ENCODE results near the gene CD82.
"Not testable (repeated sequence)": the region's sequence is repeated elsewhere in the genome, so short reads cannot be mapped to it uniquely, and the experiment has no call there.

The CD82 gene

DNA sequence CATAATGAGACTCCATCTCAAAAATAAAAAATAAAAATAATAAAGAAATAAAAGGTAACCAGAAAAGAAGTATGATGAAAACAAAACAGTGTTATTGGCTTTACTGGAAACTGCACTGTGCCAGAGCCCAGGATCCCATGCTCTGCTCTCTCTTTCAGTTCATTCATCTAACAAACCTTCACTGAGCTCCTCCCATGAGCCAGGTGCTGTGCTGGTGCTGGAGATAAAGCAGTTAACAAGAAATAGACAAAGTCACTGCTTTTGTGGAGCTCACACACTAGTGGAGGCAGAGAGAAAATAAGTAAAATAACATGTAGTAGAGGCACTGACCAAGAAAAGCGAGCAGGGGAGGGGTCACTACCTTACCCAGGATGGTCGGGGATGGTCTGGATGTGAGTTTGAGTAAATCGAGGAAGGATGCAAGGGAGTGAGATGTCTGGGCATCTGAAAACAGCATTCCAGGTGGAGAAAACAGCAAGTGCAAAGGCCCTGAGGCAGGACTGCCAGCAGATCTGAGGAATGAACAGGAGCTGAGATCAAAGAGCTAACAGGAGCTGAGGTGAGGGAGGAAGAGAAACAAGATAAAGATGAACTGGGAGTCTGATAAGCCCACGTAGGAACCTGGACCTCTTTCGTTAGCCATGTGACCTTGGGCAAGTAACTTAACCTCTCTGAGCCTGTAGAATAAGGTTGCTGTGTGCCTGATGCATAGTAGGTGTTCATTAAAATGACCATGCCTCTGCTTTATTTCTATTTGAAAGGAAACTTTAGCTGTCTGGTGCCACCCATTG lies 31.3 kb upstream of the CD82 start:
- DNase-seq (ENCODE audit: low read depth) = no peak

DNA sequence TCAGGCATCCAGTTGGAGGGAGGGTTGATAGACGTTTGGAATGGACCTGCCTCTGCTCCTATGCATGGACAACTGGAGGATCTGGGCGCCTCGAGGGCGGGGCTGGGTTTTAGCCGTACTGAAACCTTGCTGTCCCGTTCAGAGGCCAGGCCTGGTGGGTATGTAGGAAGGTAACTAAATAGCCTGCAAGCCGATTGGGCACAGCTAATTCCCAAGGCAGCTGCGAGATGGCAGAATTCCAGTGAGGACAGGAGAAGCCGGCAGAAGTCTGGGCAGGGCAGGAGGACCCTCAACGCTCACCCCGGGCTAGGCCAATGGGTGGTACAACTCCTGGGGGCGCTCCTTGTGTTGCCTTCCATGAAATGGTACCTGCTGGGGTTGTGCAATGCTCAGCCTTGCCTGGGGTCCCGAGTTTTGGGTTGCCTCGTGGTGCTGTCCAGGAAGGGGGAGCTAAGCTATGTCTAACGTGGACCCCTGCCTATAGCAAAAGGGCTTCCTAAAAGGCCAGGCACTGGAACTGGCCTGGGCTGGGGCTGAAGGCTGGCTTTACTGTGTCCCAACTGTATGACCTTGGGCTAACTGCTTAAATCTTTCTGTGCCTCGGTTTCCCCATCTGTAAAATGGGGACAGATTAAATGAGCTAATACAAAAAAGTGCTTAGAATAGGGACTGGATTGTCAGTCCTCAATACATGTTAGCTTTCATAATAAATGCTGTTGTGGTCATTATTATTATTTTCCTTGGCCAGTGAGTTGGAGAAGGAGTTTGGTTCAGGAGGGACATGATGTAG lies 30.1 kb upstream of the CD82 start:
- DNase-seq (ENCODE audit: low read depth) = no peak

DNA sequence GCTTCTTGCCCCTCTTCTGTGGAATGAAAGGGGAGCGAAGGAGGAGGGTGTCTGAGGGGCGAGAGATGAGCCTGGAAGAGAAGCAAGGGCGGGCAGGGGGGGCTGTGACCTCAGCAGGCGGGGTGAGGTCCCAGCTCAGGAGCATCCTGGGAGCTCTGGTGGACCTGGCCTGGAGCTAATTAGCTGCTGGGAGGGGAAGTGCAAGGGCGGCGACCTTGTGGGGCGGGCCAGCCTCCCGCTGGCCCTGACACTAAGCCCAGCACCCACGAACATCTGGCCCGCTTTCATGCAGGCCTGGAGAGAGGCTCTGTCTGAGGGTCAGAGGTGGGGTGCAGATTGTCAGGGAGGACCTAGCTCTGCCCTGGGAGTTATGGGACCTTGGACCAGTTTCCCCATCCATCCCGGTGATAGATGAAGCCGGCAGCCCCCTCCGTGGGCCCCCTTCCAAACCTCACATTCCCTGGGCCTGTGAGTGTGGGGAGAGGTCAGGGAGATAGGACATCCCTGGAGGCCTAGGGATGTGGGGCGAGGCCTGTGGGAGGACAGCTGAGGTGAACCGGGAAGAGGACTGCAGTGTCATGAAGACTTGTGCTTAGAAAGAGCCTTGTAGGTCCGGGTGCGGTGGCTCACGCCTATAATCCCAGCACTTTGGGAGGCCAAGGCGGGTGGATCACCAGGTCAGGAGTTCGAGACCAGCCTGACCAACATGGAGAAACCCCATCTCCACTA lies 28.5 kb upstream of the CD82 start:
- DNase-seq (ENCODE audit: low read depth) = no peak

DNA sequence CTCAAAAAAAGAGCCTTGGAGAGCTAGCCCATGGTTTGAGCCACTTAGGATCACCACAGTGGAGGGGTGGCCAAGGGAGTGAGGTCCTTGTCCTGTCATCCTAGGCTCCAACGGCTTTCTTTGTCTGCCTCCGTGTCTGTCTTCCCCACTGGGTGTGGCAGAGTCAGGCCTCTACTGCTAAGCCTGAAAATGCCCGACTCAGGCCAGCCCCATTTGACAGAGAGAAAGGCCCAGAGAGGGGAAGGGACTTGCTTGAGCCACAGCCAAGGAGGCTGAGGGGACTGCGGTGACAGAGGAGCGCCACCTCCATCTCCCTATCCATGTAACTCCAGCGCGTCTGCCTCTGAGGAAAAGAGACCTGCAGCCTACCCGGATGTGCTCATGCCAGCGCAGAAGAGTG lies 27.8 kb upstream of the CD82 start:
- DNase-seq (ENCODE audit: low read depth) = no peak

DNA sequence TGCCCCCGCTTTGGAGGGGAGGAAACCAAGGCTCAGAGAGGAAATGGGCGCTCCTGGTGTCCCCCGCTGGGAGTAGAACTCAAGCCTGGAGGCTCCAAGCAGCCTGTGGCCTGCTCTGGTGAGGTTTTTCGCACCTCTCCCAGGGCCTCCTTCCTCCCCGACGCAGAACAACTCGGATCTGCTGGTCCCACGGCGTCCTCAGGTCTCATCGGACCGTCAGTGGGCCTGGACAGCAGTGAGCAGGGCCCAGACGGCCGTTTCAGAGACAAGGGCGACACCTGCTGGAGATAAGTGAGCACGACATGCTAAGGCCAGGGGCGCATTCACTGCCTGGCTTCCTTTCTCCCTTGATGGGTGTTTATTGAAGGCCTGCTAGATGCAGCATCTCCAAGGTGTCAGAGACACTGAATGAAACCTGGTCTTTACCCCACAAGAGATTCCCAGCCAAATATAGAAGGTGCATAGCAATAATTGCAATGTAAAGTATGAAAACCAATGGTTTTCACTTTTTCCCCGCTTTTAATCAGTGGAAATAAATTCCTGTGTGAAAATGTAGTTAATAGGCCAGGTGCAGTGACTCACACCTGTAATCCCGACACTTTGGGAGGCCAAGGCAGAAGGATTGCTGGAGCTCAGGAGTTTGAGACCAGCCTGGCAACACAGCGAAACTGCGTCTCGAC lies 26.9 kb upstream of the CD82 start:
- DNase-seq (ENCODE audit: low read depth) = peak; percentile 24

DNA sequence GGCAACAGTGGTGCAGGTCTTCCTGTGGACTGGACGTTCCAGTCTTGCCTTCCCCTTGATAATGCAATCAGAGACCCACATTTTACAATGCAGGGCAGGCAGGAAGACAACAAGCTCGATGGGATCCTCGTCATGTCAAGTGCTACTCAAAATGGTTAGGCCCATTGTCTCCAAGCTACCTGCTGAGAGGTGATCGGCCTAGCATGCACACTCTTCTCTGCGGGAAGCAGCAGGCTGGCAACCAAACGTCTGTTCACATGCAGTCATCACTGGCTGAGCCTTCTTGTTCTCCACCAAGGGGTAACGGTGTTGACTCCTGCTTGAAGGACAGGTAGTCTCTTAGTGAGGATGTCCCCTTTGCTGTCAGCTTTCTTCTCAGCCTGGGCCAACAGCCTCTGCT lies 25.5 kb upstream of the CD82 start:
- DNase-seq (ENCODE audit: low read depth) = no peak

DNA sequence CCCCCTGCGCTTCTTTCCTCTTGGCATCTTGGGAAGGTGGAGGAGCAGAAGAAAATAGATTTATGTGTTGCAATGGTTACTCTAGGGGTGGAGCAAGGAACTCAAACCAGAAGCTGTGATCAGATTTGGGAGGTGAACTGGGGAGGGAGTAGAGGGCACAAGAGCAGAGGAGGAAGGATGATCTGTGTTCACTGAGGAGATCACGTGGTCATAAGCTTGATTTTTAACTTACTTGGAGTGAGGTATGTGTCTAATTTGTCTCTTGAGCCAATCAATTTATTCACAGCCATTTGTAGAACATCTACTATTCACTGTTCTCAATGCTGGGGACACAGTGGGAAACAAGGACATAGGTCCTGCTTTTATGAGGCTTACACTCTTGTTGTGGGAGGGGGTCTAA lies 24.8 kb upstream of the CD82 start:
- DNase-seq (ENCODE audit: low read depth) = no peak

DNA sequence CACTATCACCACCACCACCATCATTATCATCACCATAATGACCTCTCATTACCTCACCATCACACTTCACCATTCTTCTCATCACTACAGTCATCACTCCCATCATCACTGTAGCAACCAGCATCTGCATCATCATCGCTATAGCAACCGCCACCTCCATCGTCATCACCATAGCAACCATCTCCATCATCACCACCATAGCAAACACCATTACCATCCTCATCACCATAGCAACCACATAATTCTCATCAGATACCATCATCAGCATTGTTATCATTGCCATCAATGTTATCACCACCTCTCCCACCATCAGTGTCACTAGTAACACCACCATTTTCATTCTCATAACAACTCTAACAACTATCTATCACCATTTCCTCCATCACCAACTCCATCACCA lies 23.1 kb upstream of the CD82 start:
- no peak for DNase-seq (ENCODE audit: low read depth)

DNA sequence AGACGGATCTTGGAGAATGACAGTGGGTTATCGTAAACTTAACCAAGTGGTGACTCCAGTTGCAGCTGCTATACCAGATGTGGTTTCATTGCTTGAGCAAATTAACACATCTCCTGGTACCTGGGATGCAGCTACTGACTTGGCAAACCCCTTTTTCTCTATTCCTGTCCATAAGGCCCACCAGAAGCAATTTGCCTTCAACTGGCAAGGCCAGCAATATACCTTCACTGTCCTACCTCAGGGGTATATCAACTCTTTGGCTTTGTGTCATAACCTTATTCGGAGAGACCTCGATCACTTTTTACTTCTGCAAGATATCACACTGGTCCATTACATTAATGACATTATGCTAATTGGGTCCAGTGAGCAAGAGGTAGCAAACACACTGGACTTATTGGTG lies 18.5 kb upstream of the CD82 start:
- DNase-seq (ENCODE audit: low read depth) = not testable (repeated sequence)

DNA sequence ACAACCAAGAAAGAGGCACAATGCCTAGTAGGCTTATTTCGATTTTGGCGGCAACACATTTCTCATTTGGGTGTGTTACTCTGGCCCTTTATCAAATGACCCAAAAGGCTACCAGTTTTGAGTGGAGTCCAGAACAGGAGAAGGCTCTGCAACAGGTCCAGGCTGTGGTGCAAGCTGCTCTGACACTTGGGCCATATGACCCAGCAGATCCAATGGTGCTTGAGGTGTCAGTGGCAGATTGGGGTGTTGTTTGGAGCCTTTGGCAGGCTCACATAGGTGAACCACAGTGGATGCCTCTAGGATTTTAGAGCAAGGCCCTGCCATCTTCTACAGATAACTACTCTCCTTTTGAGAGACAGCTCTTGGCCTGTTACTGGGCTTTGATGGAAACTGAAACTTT lies 17.9 kb upstream of the CD82 start:
- not testable (repeated sequence) for DNase-seq (ENCODE audit: low read depth)

DNA sequence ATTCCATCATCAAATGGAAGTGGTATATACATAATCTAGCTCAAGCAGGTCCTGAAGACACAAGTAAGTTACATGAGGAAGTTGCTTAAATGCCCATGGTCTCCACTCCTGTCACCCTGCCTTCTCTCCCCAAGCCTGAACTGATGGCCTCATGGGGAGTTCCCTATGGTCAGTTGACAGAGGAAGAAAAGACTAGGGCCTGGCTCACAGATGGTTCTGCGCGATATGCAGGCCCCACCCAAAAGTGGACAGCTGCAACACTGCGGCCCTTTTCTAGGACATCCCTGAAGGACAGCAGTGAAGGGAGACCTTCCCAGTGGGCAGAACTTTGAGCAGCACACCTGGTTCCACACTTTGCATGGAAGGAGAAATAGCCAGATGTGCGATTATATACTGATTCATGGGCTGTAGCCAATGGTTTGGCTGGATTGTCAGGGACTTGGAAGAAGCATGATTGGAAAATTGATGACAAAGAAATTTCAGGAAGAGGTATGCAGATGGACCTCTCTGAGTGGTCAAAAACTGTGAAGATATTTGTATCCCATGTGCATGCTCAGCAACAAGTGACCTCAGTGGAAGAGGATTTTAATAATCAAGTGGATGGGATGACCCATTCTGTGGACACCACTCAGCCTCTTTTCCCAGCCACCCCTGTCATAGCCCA lies 17.3 kb upstream of the CD82 start:
- DNase-seq (ENCODE audit: low read depth) = no peak

DNA sequence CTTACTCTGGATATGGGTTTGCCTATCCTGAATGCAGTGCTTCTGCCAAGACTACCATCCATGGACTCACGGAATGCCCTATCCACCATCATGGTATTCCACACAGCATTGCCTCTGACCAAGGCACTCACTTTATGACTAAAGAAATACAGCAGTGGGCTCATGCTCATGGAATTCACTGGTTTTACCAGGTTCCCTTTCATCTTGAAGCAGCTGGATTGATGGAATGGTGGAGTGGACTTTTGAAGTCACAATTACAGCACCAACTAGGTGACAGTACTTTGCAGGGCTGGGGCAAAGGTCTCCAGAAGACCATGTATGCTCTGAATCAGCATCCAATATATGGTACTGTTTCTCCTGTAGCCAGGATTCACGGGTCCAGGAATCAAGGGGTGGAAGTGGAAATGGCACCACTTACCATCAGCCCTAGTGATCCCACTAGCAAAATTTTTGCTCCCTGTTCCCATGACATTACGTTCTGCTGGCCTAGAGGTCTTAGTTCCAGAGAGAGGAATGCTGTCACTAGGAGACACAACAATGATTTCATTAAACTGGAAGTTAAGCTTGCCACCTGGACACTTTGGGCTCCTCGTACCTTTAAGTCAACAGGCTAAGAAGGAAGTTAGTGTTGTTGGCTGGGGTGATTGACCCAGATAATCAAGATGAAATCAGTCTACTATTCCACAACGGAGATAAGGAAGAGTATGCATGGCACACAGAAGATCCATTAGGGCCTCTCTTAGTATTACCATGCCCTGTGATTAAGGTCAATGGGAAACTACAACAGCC lies 16.3 kb upstream of the CD82 start:
- not testable (repeated sequence) for DNase-seq (ENCODE audit: low read depth)

DNA sequence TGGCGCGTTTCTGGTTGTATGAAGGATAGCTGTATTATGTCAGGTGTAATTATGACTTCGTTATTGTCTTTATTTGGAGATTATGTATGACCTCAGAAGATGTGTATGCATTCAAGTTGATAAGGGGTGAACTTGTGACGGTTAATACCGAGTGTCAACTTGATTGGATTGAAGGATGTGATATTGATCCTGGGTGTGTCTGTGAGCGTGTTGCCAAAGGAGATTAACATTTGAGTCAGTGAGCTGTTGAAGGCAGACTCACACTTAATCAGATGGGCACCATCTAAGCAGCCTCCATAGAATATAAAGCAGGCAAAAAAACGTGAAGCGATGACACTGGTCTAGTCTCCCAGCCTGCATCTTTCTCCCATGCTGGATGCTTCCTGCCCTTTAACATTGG lies 15.3 kb upstream of the CD82 start:
- DNase-seq (ENCODE audit: low read depth) = no peak

DNA sequence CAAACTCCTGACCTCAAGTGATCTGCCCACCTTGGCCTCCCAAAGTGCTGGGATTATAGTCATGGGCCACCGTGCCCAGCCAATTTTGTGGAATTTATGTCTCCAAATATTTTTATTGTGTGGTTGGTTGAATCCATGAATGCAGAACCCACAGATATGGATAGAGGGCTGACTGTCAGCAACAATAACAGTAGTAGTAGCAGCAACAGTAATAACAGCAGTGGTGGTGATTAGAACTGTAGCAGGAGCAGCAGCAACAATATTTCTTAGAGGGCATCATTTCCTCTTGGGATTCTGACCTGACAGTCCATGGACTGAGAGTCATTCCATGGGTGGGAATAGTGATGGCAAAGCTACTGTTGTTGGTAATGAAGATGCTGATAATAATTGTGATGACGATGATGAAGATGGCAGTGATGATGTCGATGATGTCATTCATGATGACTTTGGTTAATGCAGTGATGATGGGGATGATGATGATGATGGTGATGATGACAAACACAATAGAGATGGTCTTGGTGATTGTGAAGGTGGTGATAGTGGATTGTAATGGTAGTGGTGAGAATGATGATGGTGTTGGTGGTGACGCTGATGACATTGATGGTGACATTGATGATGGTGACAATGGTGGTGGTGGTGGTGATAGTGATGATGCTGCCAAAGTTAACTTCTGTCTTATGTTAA lies 13.9 kb upstream of the CD82 start:
- no peak for DNase-seq (ENCODE audit: low read depth)

DNA sequence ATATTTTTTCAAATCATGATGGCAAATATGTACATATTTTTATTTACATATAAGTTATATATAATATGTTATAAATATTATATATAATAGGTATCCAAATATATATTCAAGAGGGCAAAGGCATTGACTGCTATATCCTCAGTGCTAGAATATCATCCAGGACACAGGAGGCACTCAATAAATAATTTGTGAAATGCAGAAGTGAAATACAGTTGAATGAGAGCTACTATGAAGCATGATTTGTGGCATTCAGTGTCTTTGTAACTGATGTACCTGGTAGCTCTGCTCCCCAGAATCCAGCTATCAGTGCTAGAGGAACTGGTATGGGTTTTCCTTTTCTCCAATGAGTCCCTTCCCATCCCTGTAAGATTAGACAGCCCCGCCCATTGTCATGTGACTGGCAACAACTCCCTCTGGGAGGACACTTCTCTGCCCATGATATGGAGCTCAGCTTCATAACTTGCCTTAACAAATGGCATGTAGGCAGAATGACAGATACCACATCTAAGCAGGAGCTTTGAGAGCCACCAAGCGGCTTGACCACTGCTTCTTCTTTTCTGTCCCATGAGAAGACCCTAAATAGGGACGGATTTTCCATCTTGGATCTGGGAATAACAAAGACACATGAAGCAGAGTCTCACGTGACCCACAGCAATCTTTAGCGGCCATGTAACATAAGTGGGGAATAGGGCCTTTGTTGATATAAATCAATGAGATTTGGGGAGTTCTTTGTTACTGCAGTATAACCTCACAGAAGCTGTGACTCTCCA lies 10.2 kb upstream of the CD82 start:
- DNase-seq (ENCODE audit: low read depth) = no peak

DNA sequence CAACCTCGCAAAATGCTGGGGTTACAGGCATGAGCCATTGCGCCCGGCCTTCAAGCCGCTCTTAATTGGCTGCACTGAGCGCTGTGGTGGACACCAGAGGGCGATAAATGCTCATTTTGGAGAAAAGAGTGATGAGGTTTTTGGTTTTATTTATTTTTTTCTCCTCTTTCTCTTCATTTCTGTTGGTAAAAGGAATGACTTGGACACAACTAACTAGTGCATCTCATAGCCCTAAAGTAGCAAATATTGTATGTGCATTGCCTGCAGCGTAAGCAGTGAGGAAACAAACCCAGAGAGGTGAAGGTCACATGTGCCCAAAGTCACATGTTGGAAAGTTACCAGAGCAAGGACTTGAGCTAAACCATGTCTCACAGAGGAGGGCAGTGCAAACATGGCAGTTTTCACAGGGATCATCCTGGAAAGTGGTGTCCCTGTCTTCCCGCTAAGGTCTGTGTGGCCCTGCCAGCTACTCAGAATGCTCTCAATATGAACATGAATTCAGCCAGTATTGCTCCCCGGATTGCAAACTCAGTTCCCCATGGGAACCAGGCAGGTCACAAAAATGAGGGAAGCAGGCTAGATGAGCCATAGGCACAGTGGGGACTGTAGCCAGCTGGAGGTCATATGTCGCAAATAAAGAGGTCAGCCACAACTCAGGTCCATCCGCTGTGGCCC lies 8.6 kb upstream of the CD82 start:
- no peak for DNase-seq (ENCODE audit: low read depth)

DNA sequence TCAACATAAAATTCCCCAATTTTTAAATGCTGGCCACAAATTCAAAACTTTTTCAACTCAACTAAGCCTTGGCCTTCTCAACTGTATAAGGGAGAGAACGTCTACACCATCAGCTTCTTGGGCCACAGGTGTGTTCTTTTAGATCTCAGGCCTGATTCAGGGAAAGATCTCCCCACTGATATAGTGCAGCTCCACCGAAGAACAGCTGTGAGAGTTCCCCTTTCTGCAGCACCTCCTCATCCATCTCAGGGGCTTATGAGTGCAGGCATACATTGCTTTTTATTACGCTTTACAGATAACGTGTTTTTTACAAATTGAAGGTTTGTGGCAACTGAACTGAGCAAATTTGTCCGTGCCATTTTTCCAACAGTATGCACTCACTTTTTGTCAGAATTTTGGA lies 8.0 kb upstream of the CD82 start:
- no peak for DNase-seq (ENCODE audit: low read depth)

DNA sequence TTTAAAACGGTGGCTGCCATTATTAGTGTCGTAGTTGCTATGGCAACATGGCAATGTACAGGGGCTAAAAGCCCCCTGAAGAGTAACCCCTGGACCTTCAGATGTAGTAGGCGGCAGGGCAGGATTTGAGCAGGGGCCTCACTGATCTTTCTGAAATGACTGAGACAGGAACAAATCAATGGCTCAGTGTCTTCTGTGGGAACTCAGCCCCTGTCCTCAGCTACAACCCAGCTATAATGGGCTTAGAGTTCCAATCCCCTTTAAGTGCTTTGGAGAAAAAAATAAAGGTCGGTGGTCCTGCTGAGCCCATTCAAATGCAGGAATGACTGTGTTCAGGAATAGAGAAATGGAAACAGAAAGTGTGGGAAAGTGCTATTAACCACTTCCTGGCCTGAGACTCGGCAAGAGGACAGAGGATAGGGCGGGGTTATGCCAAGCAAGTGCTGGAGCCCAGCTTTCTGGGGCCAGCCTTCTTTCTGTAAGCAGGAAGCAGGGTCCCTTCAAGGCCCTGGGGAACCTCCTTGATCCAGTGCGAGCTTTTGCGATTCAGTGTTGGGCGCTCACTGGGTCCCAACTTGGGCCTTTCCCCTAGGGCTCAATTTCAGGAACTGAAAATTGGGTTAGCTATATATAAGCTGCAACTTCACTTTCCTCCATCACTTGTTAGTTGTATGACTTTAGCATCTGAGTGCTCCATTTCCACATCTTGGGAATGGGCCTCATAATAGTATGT lies 6.1 kb upstream of the CD82 start:
- no peak for DNase-seq (ENCODE audit: low read depth)

All from HS-5 (cell line).